Inferior parietal cortex (tissue), 1 donor: ENCODE data around the gene LHX8.
"Not testable (repeated sequence)": the region's sequence is repeated elsewhere in the genome, so short reads cannot be mapped to it uniquely, and the experiment has no call there.

Source experiments
- DNase-seq: peaks from one replicate; pipeline ENCODE4 v3.0.0-alpha.2; 2016; ENCODE audit errors: extremely low spot score

LHX8 gene

GRCh38 chr1:75133750-75134646 is at the start of gene LHX8:
LHX8 (plus strand) TSS chr1:75134388; CDS start chr1:75136615, 2,227 bp downstream.
- no peak for DNase-seq

GRCh38 chr1:75085931-75086330 is 48.3 kb upstream of the LHX8 start:
- DNase-seq = no peak

- DNase-seq = no peak
Measured at GRCh38 chr1:75087278-75087677, 46.9 kb upstream of the LHX8 start.

GRCh38 chr1:75092141-75092540 is 42.0 kb upstream of the LHX8 start:
- DNase-seq = no peak

GRCh38 chr1:75097654-75098053 is 36.5 kb upstream of the LHX8 start:
- no peak for DNase-seq

GRCh38 chr1:75099581-75099980 is 34.6 kb upstream of the LHX8 start:
- DNase-seq = no peak

GRCh38 chr1:75100481-75101092 is 33.6 kb upstream of the LHX8 start:
- no peak for DNase-seq

GRCh38 chr1:75112362-75112951 is 21.7 kb upstream of the LHX8 start:
- DNase-seq = not testable (repeated sequence)

GRCh38 chr1:75115654-75116053 is 18.5 kb upstream of the LHX8 start:
- DNase-seq = no peak

GRCh38 chr1:75123756-75124155 is 10.4 kb upstream of the LHX8 start:
- DNase-seq = no peak

GRCh38 chr1:75124510-75124909 is 9.7 kb upstream of the LHX8 start:
- no peak for DNase-seq

- DNase-seq = no peak
Measured at GRCh38 chr1:75125161-75125726, 8.9 kb upstream of the LHX8 start.

GRCh38 chr1:75126611-75127101 is 7.5 kb upstream of the LHX8 start:
- DNase-seq = no peak

GRCh38 chr1:75127916-75128717 is 6.1 kb upstream of the LHX8 start:
- DNase-seq = no peak

- DNase-seq = no peak
Measured at GRCh38 chr1:75129660-75129982, 4.6 kb upstream of the LHX8 start.

- DNase-seq = no peak
Measured at GRCh38 chr1:75129983-75130789, 4.0 kb upstream of the LHX8 start.

GRCh38 chr1:75130865-75131564 is 3.2 kb upstream of the LHX8 start:
- no peak for DNase-seq

- no peak for DNase-seq
Measured at GRCh38 chr1:75131565-75132241, 2.5 kb upstream of the LHX8 start.

- DNase-seq = no peak
Measured at GRCh38 chr1:75132242-75132811, 1.9 kb upstream of the LHX8 start.
